Forelimb muscle (tissue), 1 donor: ENCODE data around the gene RPL12. TPM values are rescaled to one million over a fixed set of nuclear protein-coding genes. Genes with fewer than 3 reads are reported as not detected.

Source experiments
- DNase-seq: peaks from one replicate; pipeline ENCODE4 v3.0.0-alpha.2; 2013; ENCODE audit warnings: low read depth
- polyA plus RNA-seq: library from polyadenylated mRNA; unstranded; fragments of 120-200 nt; gene quantifications from one replicate; pipeline ENCODE4 v1.2.1, GENCODE V29; 2013; ENCODE audit not compliant: insufficient read length

Gene RPL12
- polyA plus RNA-seq, 1 donor: 2,771 TPM

DNA sequence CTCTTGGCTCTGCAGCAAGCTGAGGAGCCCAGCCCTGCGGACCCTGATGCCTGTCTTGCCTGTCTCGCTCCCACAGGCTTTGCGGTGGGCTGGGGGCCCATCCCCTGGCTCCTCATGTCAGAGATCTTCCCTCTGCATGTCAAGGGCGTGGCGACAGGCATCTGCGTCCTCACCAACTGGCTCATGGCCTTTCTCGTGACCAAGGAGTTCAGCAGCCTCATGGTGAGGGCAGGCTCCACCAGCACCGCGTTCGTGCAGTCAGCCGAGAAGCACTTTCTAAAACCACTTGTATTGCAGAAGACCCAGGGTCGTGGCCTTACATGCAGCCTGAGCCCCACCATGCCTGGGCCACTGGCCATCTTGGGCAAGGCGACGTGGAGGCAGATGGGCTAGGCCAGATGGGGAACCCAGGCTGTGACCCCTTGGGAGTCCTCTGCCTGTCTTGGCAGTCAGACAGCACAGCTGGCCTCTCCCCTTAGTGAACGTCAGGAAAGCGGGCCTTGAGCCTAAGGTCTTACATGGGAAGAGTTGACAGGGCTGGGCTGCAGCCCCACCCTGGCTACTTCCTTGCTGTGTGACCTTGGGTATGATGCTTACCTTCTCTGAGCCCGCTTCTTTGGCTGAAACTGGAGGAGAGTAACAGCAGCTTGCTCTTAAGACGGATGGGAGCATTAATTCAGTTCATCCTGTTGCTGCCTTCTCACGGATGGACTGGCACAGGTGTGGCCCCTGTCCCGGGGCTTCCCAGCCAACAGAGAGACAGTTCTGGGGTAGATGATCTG is 45.7 kb downstream of the RPL12 start:
- no peak for DNase-seq

GRCh38 chr9:127404631-127405030 is 46.6 kb downstream of the RPL12 start:
- no peak for DNase-seq

- no peak for DNase-seq
Measured at GRCh38 chr9:127403507-127404192, 47.6 kb downstream of the RPL12 start.

GRCh38 chr9:127402401-127403090 is 48.7 kb downstream of the RPL12 start:
- no peak for DNase-seq

DNA sequence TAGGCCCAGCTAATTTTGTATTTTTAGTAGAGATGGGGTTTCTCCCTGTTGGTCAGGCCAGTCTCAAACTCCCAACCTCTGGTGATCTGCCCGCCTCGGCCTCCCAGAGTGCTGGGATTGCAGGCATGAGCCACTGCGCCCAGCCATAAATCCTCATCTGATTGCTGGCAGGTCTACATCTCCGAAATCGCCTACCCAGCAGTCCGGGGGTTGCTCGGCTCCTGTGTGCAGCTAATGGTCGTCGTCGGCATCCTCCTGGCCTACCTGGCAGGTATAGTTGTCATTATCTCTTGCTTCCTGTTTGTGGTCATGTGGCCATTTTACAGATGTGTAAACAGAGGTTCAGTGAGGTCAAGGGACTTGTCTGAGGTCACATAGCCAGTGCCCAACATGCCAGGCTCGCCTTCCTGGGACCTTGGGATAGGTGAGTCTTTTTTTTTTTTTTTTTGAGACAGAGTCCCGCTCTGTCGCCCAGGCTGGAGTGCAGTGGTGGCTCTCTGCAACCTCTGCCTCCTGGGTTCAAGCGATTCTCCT is 51.4 kb downstream of the RPL12 start:
- DNase-seq: no peak

DNA sequence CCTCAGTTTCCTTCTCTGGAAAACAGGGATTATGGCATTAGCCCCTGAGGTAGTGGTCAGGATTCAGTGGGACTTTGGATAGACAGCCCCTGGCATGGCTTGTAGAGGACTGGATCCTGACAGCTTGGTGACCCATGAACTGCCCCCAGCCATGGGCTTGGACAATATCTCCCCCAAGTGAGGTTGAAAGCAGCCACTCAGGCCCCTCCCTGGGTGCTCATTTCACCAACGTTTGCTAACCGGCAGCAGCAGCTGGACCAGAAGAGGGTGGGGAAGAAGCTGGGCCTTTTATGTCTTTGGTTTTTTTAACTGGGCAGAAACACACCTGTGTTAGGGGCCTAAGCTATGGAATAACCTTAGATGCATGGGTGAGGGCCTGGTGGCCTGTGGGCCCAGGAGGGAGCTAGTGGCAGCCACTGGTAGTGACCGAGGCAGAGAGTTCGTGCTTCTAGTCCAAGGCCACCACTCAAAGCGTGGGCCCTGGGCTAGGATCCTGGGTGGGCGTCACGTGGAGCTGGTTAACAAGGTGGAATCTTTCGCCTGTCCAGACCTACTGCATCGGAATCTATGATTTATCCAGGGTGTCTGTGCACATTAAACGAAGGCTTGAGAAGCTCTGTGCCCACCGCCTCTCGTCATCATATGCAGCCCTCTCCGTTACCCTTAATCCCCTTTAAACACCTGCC is 52.3 kb downstream of the RPL12 start:
- DNase-seq: no peak

GRCh38 chr9:127398275-127398647 is 52.9 kb downstream of the RPL12 start:
- DNase-seq: no peak

Other genes with a start within 250 kb of the RPL12 start
- gene GARNL3, start 186.6 kb downstream of the RPL12 start, polyA plus RNA-seq: 15.8 TPM
- 13.1 TPM for gene SLC2A8, start 54.2 kb downstream of the RPL12 start, polyA plus RNA-seq
- 4.3 TPM for gene ZNF79, start 27.0 kb downstream of the RPL12 start, polyA plus RNA-seq
- gene LRSAM1, start 104 bp upstream of the RPL12 start, polyA plus RNA-seq: 11.9 TPM
- gene STXBP1, start 160.9 kb upstream of the RPL12 start, polyA plus RNA-seq: 13.7 TPM